WTC11 (cell line): ENCODE data around the gene RREB1.

ENCODE experiments used
- CREB1 ChIP-seq: sonication (generic); formaldehyde crosslinking; IDR thresholded peaks from 2 replicates; pipeline ENCODE4 v1.8.0; 2023; ENCODE audit warnings: mild to moderate bottlenecking, missing genetic modification reagents
- CTCF ChIP-seq: fragments of 200-600 bp; IDR thresholded peaks from 2 replicates; pipeline ENCODE4 v1.8.0; 2022; ENCODE audit warnings: antibody characterized with exemption
- ESRRA ChIP-seq: sonication (generic); formaldehyde crosslinking; IDR thresholded peaks from 2 replicates; pipeline ENCODE4 v1.8.1; 2022; ENCODE audit warnings: mild to moderate bottlenecking, missing genetic modification reagents, borderline replicate concordance
- USF2 ChIP-seq: sonication (generic); formaldehyde crosslinking; IDR thresholded peaks from 2 replicates; pipeline ENCODE4 v1.8.1; 2023; ENCODE audit warnings: mild to moderate bottlenecking, missing genetic modification reagents, moderate library complexity
- ZBTB21 ChIP-seq: sonication (generic); formaldehyde crosslinking; IDR thresholded peaks from 2 replicates; pipeline ENCODE4 v1.8.1; 2023; ENCODE audit warnings: mild to moderate bottlenecking, missing genetic modification reagents, borderline replicate concordance
- ZSCAN18 ChIP-seq: fragments of 250-450 bp; sonication (Bioruptor Pico); IDR thresholded peaks from 2 replicates; pipeline ENCODE4 v2.1.2; 2022; ENCODE audit warnings: mild to moderate bottlenecking, moderate library complexity

- TF ChIP-seq CTCF (no peak), ZBTB21 (CRISPR knock-in tag) (no peak), ESRRA (CRISPR knock-in tag) (no peak), USF2 (CRISPR knock-in tag) (no peak), ZSCAN18 (no peak), CREB1 (CRISPR knock-in tag) (no peak)
Observed at GRCh38 chr6:7268362-7268761, 160.6 kb downstream of the RREB1 start.
